IMR-90 (cell line): ENCODE measurements around the gene TESK2. TPM values are rescaled to one million over a fixed set of nuclear protein-coding genes. Genes with fewer than 3 reads are reported as not detected.

Experiments used
- ATAC-seq: fragments of 200-7000 bp; cut with Tn5 transposase; 2 replicates; pipeline ENCODE4 v1.9.1; 2020; ENCODE audit warnings: low read depth, mild to moderate bottlenecking, moderate library complexity
- BruUV-seq: library from RNA; stranded (reverse); fragments of 400-500 nt; replicated peaks from 2 replicates; lab custom pipeline; 2021; lab: Mats Ljungman, UMichigan
- CTCF ChIA-PET: fragments of 300-600 bp; formaldehyde crosslinking; extraction: SDS; loops from one replicate; lab custom pipeline; 2021; ENCODE audit warnings: antibody characterized with exemption; lab: Yijun Ruan, JAX
- POLR2A ChIA-PET: fragments of 300-600 bp; sonication (Branson Sonifier 250); formaldehyde crosslinking; loops from one replicate; lab custom pipeline; 2022; ENCODE audit warnings: antibody characterized with exemption; ENCODE audit not compliant: unreplicated experiment; lab: Charles Lee
- DNase-seq: peaks from one replicate; pipeline ENCODE4 v3.0.0; 2013
- H2AFZ ChIP-seq: replicated peaks from 2 replicates; pipeline ENCODE3; 2013; ENCODE audit warnings: low read length, mild to moderate bottlenecking; ENCODE audit not compliant: poor library complexity
- H2AK5ac ChIP-seq: 2 replicates; pipeline ENCODE4 v1.6.1; 2013; ENCODE audit warnings: low read depth, low read length, inconsistent platforms
- H2AK9ac ChIP-seq: replicated peaks from 2 replicates; pipeline ENCODE3; 2013; ENCODE audit warnings: mild to moderate bottlenecking, low read depth, low read length, moderate library complexity; ENCODE audit not compliant: poor library complexity
- H2BK120ac ChIP-seq: 2 replicates; pipeline ENCODE4 v1.6.1; 2013; ENCODE audit warnings: low read depth, low read length, inconsistent platforms
- H2BK15ac ChIP-seq: 3 replicates; pipeline ENCODE4 v1.6.1; 2013; ENCODE audit warnings: low read depth, low read length, inconsistent platforms
- H2BK20ac ChIP-seq: 2 replicates; pipeline ENCODE4 v1.6.1; 2013; ENCODE audit warnings: low read depth, mild to moderate bottlenecking, inconsistent platforms, low read length, moderate library complexity
- H2BK5ac ChIP-seq: 2 replicates; pipeline ENCODE4 v1.6.1; 2013; ENCODE audit warnings: mild to moderate bottlenecking, low read depth, low read length, inconsistent platforms; ENCODE audit not compliant: poor library complexity, severe bottlenecking
- H3K14ac ChIP-seq: replicated peaks from 2 replicates; pipeline ENCODE4 v1.6.1; 2013; ENCODE audit warnings: low read depth, low read length, inconsistent platforms
- H3K18ac ChIP-seq: 2 replicates; pipeline ENCODE4 v1.6.1; 2013; ENCODE audit warnings: low read depth, low read length, control low read depth
- H3K23ac ChIP-seq: 2 replicates; pipeline ENCODE4 v1.6.1; 2013; ENCODE audit warnings: low read depth, low read length, inconsistent platforms
- H3K27ac ChIP-seq: 2 replicates; pipeline ENCODE4 v1.5.1; 2013; ENCODE audit warnings: mild to moderate bottlenecking, control low read depth, low read length; ENCODE audit not compliant: insufficient read depth
- H3K27me3 ChIP-seq: 2 replicates; pipeline ENCODE4 v1.6.1; 2013; ENCODE audit warnings: low read length; ENCODE audit not compliant: control insufficient read depth, insufficient read depth
- H3K36me3 ChIP-seq: 2 replicates; pipeline ENCODE4 v1.6.1; 2013; ENCODE audit warnings: low read length, mixed read lengths; ENCODE audit not compliant: control insufficient read depth, insufficient read depth
- H3K4ac ChIP-seq: 2 replicates; pipeline ENCODE4 v1.6.1; 2013; ENCODE audit warnings: low read depth, low read length, inconsistent platforms
- H3K4me1 ChIP-seq: 2 replicates; pipeline ENCODE4 v1.6.1; 2013; ENCODE audit warnings: low read length, mixed read lengths; ENCODE audit not compliant: control insufficient read depth, insufficient read depth
- H3K4me2 ChIP-seq: 2 replicates; pipeline ENCODE4 v1.6.1; 2013; ENCODE audit warnings: low read depth, mild to moderate bottlenecking, control low read depth, low read length, moderate library complexity
- H3K4me3 ChIP-seq: 2 replicates; pipeline ENCODE4 v1.5.1; 2013; ENCODE audit warnings: low read depth, mild to moderate bottlenecking, control low read depth, low read length, moderate library complexity; ENCODE audit not compliant: insufficient read depth
- H3K56ac ChIP-seq: 2 replicates; pipeline ENCODE4 v1.6.1; 2013; ENCODE audit warnings: low read length, inconsistent platforms; ENCODE audit not compliant: insufficient read depth; ENCODE audit errors: extremely low read depth
- H3K79me1 ChIP-seq, 2 experiments: 2 replicates each; pipeline ENCODE4 v1.6.1; 2013; ENCODE audit warnings: low read length in 2 of 2, inconsistent platforms in 1 of 2, low read depth in 1 of 2
- H3K9ac ChIP-seq: 2 replicates; pipeline ENCODE4 v1.6.1; 2013; ENCODE audit warnings: low read depth, low read length, control low read depth
- H3K9me1 ChIP-seq: 2 replicates; pipeline ENCODE4 v1.6.1; 2013; ENCODE audit warnings: low read length, inconsistent platforms; ENCODE audit not compliant: insufficient read depth
- H3K9me3 ChIP-seq: 2 replicates; pipeline ENCODE4 v1.6.1; 2013; ENCODE audit warnings: low read length; ENCODE audit not compliant: control insufficient read depth, insufficient read depth
- H4K20me1 ChIP-seq: 2 replicates; pipeline ENCODE4 v1.6.1; 2013; ENCODE audit warnings: low read length, inconsistent platforms; ENCODE audit not compliant: insufficient read depth
- H4K5ac ChIP-seq: 2 replicates; pipeline ENCODE4 v1.6.1; 2013; ENCODE audit warnings: mild to moderate bottlenecking, low read depth, low read length, control low read depth
- H4K8ac ChIP-seq, 2 experiments: 2 replicates each; pipeline ENCODE4 v1.6.1; 2013; ENCODE audit warnings: low read depth in 2 of 2, low read length in 2 of 2, control low read depth in 1 of 2, inconsistent platforms in 1 of 2
- H4K91ac ChIP-seq: 2 replicates; pipeline ENCODE4 v1.6.1; 2013; ENCODE audit warnings: low read depth, low read length, inconsistent platforms; ENCODE audit not compliant: insufficient read depth
- BHLHE40 ChIP-seq: fragments of 150-350 bp; IDR thresholded peaks from 2 replicates; pipeline ENCODE4 v1.6.1; 2016; ENCODE audit warnings: mild to moderate bottlenecking, low read depth, low read length
- CHD1 ChIP-seq: IDR thresholded peaks from 2 replicates; pipeline ENCODE4 v1.6.1; 2012; ENCODE audit warnings: low read depth, low read length, improper control_type of control experiment
- CTCF ChIP-seq: conservative IDR thresholded peaks from 2 replicates; pipeline ENCODE4 v1.5.1; 2012; ENCODE audit warnings: mild to moderate bottlenecking, low read depth, low read length, improper control_type of control experiment
- MAFK ChIP-seq: IDR thresholded peaks from 2 replicates; pipeline ENCODE4 v1.6.1; 2012; ENCODE audit warnings: low read depth, low read length, improper control_type of control experiment
- MAZ ChIP-seq: IDR thresholded peaks from 2 replicates; pipeline ENCODE4 v1.6.1; 2012; ENCODE audit warnings: low read depth, mild to moderate bottlenecking, low read length, improper control_type of control experiment, moderate library complexity, borderline replicate concordance
- POLR2A ChIP-seq: IDR thresholded peaks from 2 replicates; pipeline ENCODE4 v1.6.1; 2012; ENCODE audit warnings: mild to moderate bottlenecking, low read depth, low read length
- RAD21 ChIP-seq: IDR thresholded peaks from 2 replicates; pipeline ENCODE4 v1.6.1; 2012; ENCODE audit warnings: low read length, improper control_type of control experiment
- RFX5 ChIP-seq: IDR thresholded peaks from 2 replicates; pipeline ENCODE4 v1.8.0; 2012; ENCODE audit warnings: low read depth, mild to moderate bottlenecking, low read length, moderate library complexity
- SMC3 ChIP-seq: fragments of 150-350 bp; IDR thresholded peaks from 2 replicates; pipeline ENCODE4 v1.6.1; 2016; ENCODE audit warnings: low read depth, mild to moderate bottlenecking, antibody characterized with exemption, low read length, moderate library complexity
- USF2 ChIP-seq: fragments of 150-350 bp; IDR thresholded peaks from 2 replicates; pipeline ENCODE4 v1.6.1; 2017; ENCODE audit warnings: mild to moderate bottlenecking, antibody characterized with exemption, low read length, low read depth
- WGBS, 2 experiments: methylation state at CpG; one replicate each; pipeline versions ENCODE4 v1.1.5 to v1.1.7; 2013; ENCODE audit warnings: missing lambda C conversion rate in 2 of 2; ENCODE audit not compliant: insufficient read length in 1 of 2; ENCODE audit errors: extremely low coverage in 2 of 2; 5-methylcytosine and 5-hydroxymethylcytosine counted together
- dilution Hi-C: fragments of 300-500 bp; cut with HindIII; formaldehyde crosslinking; loops from one replicate; pipeline ENCODE4 v1.14.3; 2018; ENCODE audit warnings: low sequenced_read_pairs; ENCODE audit not compliant: unreplicated experiment
- in situ Hi-C: fragments of 300-500 bp; cut with MboI; formaldehyde crosslinking; loops from 3 replicates; pipeline ENCODE4 v1.14.3; 2019; ENCODE audit warnings: low sequenced_read_pairs, inconsistent platforms, mixed read lengths
- intact Hi-C: fragments of 100-400 bp; cut with micrococcal nuclease; formaldehyde crosslinking; loops from 2 replicates; pipeline ENCODE4 v1.10.0; 2022
- polyA plus RNA-seq, 3 experiments: library from polyadenylated mRNA; depleted of rRNA; stranded (reverse); fragments of >200 nt; gene quantifications; 2 replicates each; pipeline ENCODE4 v1.2.3, GENCODE V29; 2012; ENCODE audit warnings: low replicate concordance in 1 of 3
- total RNA-seq: library from RNA; depleted of rRNA; stranded (reverse); fragments of >200 nt; gene quantifications from 2 replicates; pipeline ENCODE4 v1.2.3, GENCODE V29; 2012
- TF ChIP-seq, protein P1 (sequence below): fragments of 150-350 bp; IDR thresholded peaks from 2 replicates; pipeline ENCODE4 v1.6.1; 2016; ENCODE audit warnings: low read depth, mild to moderate bottlenecking, low read length, moderate library complexity, borderline replicate concordance

TESK2 gene
- total and polyA plus RNA-seq, 2 of the 4 experiments (the other 2 are of a cell fraction) = 0.90 to 1.3 TPM

DNA sequence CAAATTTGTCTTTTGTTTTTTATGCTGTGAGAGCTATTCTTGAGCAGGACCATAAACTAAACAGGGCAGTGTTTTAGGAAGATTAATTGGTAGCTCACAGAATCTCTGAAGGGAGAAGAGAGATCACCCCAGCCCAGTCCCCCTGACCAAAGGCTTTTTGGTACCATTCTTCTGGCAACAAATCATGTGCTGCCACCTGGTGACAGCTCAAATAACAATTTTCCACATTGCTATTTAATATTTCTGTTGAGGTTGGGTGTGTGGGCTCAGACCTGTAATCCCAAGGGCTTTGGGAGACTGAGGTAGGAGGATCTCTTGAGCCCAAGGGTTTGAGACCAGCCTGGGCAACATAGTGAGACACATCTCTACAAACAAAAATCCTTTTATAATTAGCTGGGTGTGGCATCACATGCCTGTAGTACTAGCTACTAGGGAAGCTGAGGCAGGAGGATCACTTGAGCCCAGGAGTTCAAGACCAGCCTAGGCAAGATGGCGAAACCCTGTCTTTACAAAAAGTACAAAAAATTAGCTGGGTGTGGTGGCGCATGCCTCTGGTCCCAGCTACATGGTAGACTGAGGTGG lies 2.2 kb upstream of the TESK2 start:
- Histone ChIP-seq H2BK120ac (no peak overlapping the region), H3K9ac (no peak overlapping the region), H4K91ac (no peak overlapping the region), H2BK5ac (no peak overlapping the region), H3K23ac (no peak overlapping the region), H2AFZ (no peak overlapping the region), H2BK15ac (no peak overlapping the region), H3K14ac (no peak overlapping the region), H2AK9ac (no peak overlapping the region), H3K4me1 (no peaks in the 10 kb centered on the region), H4K20me1 (no peaks in the 10 kb centered on the region), H3K18ac (no peak overlapping the region), H3K27ac (no peak overlapping the region), H3K4me3 (no peak overlapping the region), H3K56ac (no peak overlapping the region), H2AK5ac (no peak overlapping the region), H3K79me1 (no peaks in the 10 kb centered on the region), H3K9me1 (no peaks in the 10 kb centered on the region), H3K9me3 (no peaks in the 10 kb centered on the region), H3K27me3 (no peaks in the 10 kb centered on the region), H4K5ac (no peak overlapping the region), H2BK20ac (no peak overlapping the region), H4K8ac (no peak overlapping the region), H3K36me3 (no peaks in the 10 kb centered on the region), H3K4ac (no peak overlapping the region), H3K4me2 (no peak overlapping the region)
- dilution Hi-C loops = no loop called here
- ATAC-seq = no peak
- WGBS, 2 experiments = 40% methylated on average over 1 of the region's 2 CpGs; no CpG with 5 or more reads in 1 of the 2 experiments
- in situ Hi-C loops = loop anchor here (5.0 kb wide), 2 partner anchors 146 to 481 kb away; partner anchors contain the start of genes HECTD3 and UROD
- BruUV-seq = no TSS peak
- intact Hi-C loops = loop anchor here (1.0 kb wide), 2 partner anchors 133 to 475 kb away; no protein-coding TSS in a partner anchor
- DNase-seq = peak; percentile 51
- TF ChIP-seq MAZ (no peak), CHD1 (no peak), POLR2A (no peak), RAD21 (peak; percentile 68), BHLHE40 (no peak), SMC3 (peak; percentile 81), RFX5 (no peak), CTCF (peak; percentile 63), USF2 (no peak), MAFK (no peak)
- TF ChIP-seq, protein P1, sequence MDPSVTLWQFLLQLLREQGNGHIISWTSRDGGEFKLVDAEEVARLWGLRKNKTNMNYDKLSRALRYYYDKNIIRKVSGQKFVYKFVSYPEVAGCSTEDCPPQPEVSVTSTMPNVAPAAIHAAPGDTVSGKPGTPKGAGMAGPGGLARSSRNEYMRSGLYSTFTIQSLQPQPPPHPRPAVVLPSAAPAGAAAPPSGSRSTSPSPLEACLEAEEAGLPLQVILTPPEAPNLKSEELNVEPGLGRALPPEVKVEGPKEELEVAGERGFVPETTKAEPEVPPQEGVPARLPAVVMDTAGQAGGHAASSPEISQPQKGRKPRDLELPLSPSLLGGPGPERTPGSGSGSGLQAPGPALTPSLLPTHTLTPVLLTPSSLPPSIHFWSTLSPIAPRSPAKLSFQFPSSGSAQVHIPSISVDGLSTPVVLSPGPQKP = no peak
- CTCF ChIA-PET = interaction anchor here (0.6 to 4.5 kb wide), 7 partner anchors 12 to 479 kb away, joined by 3 to 95 read pairs (median 3); partner anchors contain the start of gene AKR1A1
- POLR2A ChIA-PET = interaction anchor here (1.0 kb wide), 1 partner anchor 152 kb away, joined by 3 read pairs; no protein-coding TSS in a partner anchor
